GM12801 (cell line): Measurements from ENCODE around the gene KLHL14.

Experiments used
- CTCF ChIP-seq: IDR thresholded peaks from one replicate; pipeline ENCODE4 v1.5.1; 2011; ENCODE audit warnings: control low read depth; ENCODE audit not compliant: insufficient read length; ENCODE audit errors: extremely low read depth

KLHL14 gene

GRCh38 chr18:32803568-32803967 is 30.7 kb upstream of the KLHL14 start:
- TF ChIP-seq CTCF: no peak

- no peak for TF ChIP-seq CTCF
Measured at GRCh38 chr18:32802591-32803451, 30.0 kb upstream of the KLHL14 start.

- TF ChIP-seq CTCF: no peak
Measured at GRCh38 chr18:32801228-32801627, 28.4 kb upstream of the KLHL14 start.

GRCh38 chr18:32798209-32798960 is 25.6 kb upstream of the KLHL14 start:
- no peak for TF ChIP-seq CTCF

GRCh38 chr18:32779010-32779409 is 6.2 kb upstream of the KLHL14 start:
- no peak for TF ChIP-seq CTCF

- TF ChIP-seq CTCF: no peak
Measured at GRCh38 chr18:32777049-32777448, 4.2 kb upstream of the KLHL14 start.

GRCh38 chr18:32776561-32776960 is 3.7 kb upstream of the KLHL14 start:
- no peak for TF ChIP-seq CTCF
